ENCODE data around the gene ZC2HC1C. TPM values are rescaled to one million over a fixed set of nuclear protein-coding genes. Genes with fewer than 3 reads are reported as not detected.

The ZC2HC1C gene
- total RNA-seq, 1 donor from 2014 or later: 10.5 TPM

- Histone ChIP-seq H3K4me1 (peaks cover 11% of the 10 kb centered on the region), H3K27me3 (ENCODE audit: low read depth) (no peaks in the 10 kb centered on the region), H3K4me3 (no peak overlapping the region), H3K27ac (replicated peaks) (no peak overlapping the region), H3K9me3 (replicated peaks) (no peaks in the 10 kb centered on the region), H3K36me3 (peaks cover 96% of the 10 kb centered on the region)
- intact Hi-C loops (cut with micrococcal nuclease): no loop called here
- no peak for DNase-seq
- TF ChIP-seq, protein P1, sequence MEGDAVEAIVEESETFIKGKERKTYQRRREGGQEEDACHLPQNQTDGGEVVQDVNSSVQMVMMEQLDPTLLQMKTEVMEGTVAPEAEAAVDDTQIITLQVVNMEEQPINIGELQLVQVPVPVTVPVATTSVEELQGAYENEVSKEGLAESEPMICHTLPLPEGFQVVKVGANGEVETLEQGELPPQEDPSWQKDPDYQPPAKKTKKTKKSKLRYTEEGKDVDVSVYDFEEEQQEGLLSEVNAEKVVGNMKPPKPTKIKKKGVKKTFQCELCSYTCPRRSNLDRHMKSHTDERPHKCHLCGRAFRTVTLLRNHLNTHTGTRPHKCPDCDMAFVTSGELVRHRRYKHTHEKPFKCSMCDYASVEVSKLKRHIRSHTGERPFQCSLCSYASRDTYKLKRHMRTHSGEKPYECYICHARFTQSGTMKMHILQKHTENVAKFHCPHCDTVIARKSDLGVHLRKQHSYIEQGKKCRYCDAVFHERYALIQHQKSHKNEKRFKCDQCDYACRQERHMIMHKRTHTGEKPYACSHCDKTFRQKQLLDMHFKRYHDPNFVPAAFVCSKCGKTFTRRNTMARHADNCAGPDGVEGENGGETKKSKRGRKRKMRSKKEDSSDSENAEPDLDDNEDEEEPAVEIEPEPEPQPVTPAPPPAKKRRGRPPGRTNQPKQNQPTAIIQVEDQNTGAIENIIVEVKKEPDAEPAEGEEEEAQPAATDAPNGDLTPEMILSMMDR (IDR thresholded peaks at IDR 0.05; ENCODE audit: borderline replicate concordance): no peak
Measured at GRCh38 chr14:75101491-75101890, 32.0 kb downstream of the ZC2HC1C start.

GRCh38 chr14:75107186-75107585 lies 37.7 kb downstream of the ZC2HC1C start:
- no peak for DNase-seq
- TF ChIP-seq, protein P1 (IDR thresholded peaks at IDR 0.05; ENCODE audit: borderline replicate concordance): no peak
- Histone ChIP-seq H3K4me1 (no peaks in the 10 kb centered on the region), H3K9me3 (replicated peaks) (no peaks in the 10 kb centered on the region), H3K36me3 (peaks cover 97% of the 10 kb centered on the region), H3K27ac (replicated peaks) (no peak overlapping the region), H3K27me3 (ENCODE audit: low read depth) (no peaks in the 10 kb centered on the region), H3K4me3 (no peak overlapping the region)
- intact Hi-C loops (cut with micrococcal nuclease): no loop called here

DNA sequence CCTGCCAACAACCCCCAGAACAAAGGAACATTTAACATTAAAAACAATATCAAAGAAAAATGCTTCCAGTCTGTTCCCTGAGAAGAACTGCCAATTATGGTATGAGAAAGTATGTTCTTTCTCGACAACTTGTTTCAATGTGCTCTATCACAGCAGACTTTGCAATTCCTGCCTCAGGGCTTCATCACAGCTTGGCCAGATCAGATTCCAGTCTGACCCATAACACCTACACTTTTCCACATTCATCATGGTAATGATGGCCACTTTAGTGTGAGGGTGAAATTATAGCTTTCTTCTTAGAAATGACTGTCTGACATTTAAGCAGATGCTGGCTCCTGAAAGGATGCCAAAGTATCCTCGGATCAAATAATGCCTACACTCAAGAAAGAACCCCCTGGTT lies 40.4 kb downstream of the ZC2HC1C start:
- Histone ChIP-seq H3K27me3 (ENCODE audit: low read depth) (no peaks in the 10 kb centered on the region), H3K4me3 (no peak overlapping the region), H3K36me3 (peaks cover 100% of the 10 kb centered on the region), H3K4me1 (no peaks in the 10 kb centered on the region), H3K9me3 (replicated peaks) (no peaks in the 10 kb centered on the region), H3K27ac (replicated peaks) (no peak overlapping the region)
- intact Hi-C loops (cut with micrococcal nuclease): no loop called here
- TF ChIP-seq, protein P1 (IDR thresholded peaks at IDR 0.05; ENCODE audit: borderline replicate concordance): no peak
- DNase-seq: no peak

GRCh38 chr14:75113932-75114539 lies 44.6 kb downstream of the ZC2HC1C start:
- H3K36me3 ChIP-seq: peaks cover 100% of the 10 kb centered on the region
- DNase-seq: no peak
- no peaks in the 10 kb centered on the region for H3K9me3 ChIP-seq (replicated peaks)
- H3K27me3 ChIP-seq (ENCODE audit: low read depth): no peaks in the 10 kb centered on the region
- TF ChIP-seq, protein P1 (IDR thresholded peaks at IDR 0.05; ENCODE audit: borderline replicate concordance): no peak
- intact Hi-C loops (cut with micrococcal nuclease): no loop called here
- no peak overlapping the region for H3K4me3 ChIP-seq
- no peaks in the 10 kb centered on the region for H3K4me1 ChIP-seq
- no peak overlapping the region for H3K27ac ChIP-seq (replicated peaks)

DNA sequence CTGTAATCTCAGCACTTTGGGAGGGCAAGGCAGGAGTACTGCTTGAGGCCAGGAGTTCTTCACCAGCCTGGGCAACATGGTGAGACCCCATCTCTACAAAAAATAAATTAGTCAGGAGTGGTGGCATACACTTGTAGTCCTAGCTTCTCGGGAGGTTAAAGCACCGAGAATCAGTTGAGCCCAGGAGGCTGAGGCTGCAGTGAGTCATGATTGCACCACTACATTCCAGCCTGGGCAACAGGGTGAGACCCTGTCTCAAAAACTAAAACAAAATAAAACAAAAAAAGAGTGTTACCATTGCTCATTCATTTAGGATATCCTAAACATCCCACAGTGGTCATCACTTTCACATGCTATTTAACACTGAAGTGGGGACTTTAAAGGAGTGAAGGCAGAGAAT lies 49.6 kb downstream of the ZC2HC1C start:
- DNase-seq: no peak
- H3K27ac ChIP-seq (replicated peaks): no peak overlapping the region
- no peaks in the 10 kb centered on the region for H3K27me3 ChIP-seq (ENCODE audit: low read depth)
- H3K9me3 ChIP-seq (replicated peaks): no peaks in the 10 kb centered on the region
- peaks cover 75% of the 10 kb centered on the region for H3K36me3 ChIP-seq
- intact Hi-C loops (cut with micrococcal nuclease): no loop called here
- peaks cover 7% of the 10 kb centered on the region for H3K4me1 ChIP-seq
- TF ChIP-seq, protein P1 (IDR thresholded peaks at IDR 0.05; ENCODE audit: borderline replicate concordance): no peak
- no peak overlapping the region for H3K4me3 ChIP-seq

All from left ventricle myocardium inferior (tissue), 1 donor.